Activated B cell treated with CpG ODN at 0.5 μM for 24 hours (primary cell): ENCODE data around the gene ENPP5. TPM values are rescaled to one million over a fixed set of nuclear protein-coding genes. Genes with fewer than 3 reads are reported as not detected.

Source experiments
- ATAC-seq: fragments of 200-7000 bp; cut with Tn5 transposase; one replicate; pipeline ENCODE4 v1.10.0; 2021; ENCODE audit warnings: low read depth, mild to moderate bottlenecking, moderate library complexity
- CTCF ChIA-PET: fragments of 350-600 bp; sonication (Branson Sonifier 250); formaldehyde crosslinking; loops from one replicate; lab custom pipeline; 2021; ENCODE audit warnings: antibody characterized with exemption; lab: Charles Lee
- POLR2A ChIA-PET: fragments of 350-600 bp; sonication (Branson Sonifier 250); formaldehyde crosslinking; loops from one replicate; lab custom pipeline; 2021; ENCODE audit warnings: antibody characterized with exemption; lab: Charles Lee
- DNase-seq: peaks from one replicate; pipeline ENCODE4 v3.0.0; 2022
- H3K27ac Mint-ChIP-seq: one replicate; pipeline ENCODE4 v1.8.0; 2020; ENCODE audit warnings: mixed read lengths
- H3K27me3 Mint-ChIP-seq: one replicate; pipeline ENCODE4 v1.8.0; 2021; ENCODE audit warnings: mixed read lengths
- H3K36me3 Mint-ChIP-seq: one replicate; pipeline ENCODE4 v1.8.0; 2021; ENCODE audit warnings: low read depth, mixed read lengths
- H3K4me1 Mint-ChIP-seq: one replicate; pipeline ENCODE4 v1.8.0; 2021; ENCODE audit warnings: mixed read lengths
- H3K4me3 Mint-ChIP-seq: one replicate; pipeline ENCODE4 v1.8.0; 2020; ENCODE audit warnings: mild to moderate bottlenecking, mixed read lengths
- H3K9me3 Mint-ChIP-seq: one replicate; pipeline ENCODE4 v1.8.0; 2020; ENCODE audit warnings: mixed read lengths
- intact Hi-C: fragments of 100-400 bp; cut with micrococcal nuclease; formaldehyde crosslinking; loops from one replicate; pipeline ENCODE4 v1.15.1; 2024
- total RNA-seq: library from RNA; stranded (reverse); gene quantifications from 2 replicates; pipeline ENCODE4 v1.2.3, GENCODE V29; 2022
- TF ChIP-seq, protein P1 (sequence below): fragments of 200-600 bp; IDR thresholded peaks from one replicate; pipeline ENCODE4 v1.8.0; 2022; ENCODE audit warnings: antibody characterized with exemption, mild to moderate bottlenecking

Gene ENPP5
- total RNA-seq, 1 donor from 2014 or later = 0.71 TPM

DNA sequence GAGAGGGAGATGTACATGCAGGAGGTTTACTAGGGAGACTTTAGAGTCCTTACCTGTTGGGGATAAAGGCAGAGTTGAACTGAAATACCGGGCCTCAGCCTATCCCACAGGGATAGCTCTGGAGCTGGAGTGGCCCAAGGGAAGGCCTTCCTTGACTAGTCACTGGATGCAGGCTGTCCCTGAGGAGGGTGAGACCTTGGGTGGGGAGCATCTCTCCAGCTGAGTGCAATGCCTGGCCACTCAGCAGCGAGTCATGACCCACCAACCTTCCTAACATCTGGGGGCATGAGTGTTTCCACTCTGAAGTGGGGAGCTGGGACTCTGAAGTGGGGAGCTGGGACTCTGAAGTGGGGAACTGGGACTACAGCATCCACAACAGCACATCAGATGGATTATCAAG lies 46.1 kb upstream of the ENPP5 start:
- no peaks in the 10 kb centered on the region for H3K9me3 Mint-ChIP-seq
- intact Hi-C loops = loop anchor here (1.0 to 2.0 kb wide), 3 partner anchors 16 to 87 kb away; no protein-coding TSS in a partner anchor
- no peaks in the 10 kb centered on the region for H3K36me3 Mint-ChIP-seq
- H3K27ac Mint-ChIP-seq = peak overlapping the region; percentile 93
- ATAC-seq = no peak
- CTCF ChIA-PET = interaction anchor here (6.3 to 10.8 kb wide), 2 partner anchors 126 to 193 kb away, joined by 83 to 226 read pairs; no protein-coding TSS in a partner anchor
- peaks cover 54% of the 10 kb centered on the region for H3K4me1 Mint-ChIP-seq
- H3K27me3 Mint-ChIP-seq = no peaks in the 10 kb centered on the region
- H3K4me3 Mint-ChIP-seq = no peak overlapping the region
- TF ChIP-seq, protein P1, sequence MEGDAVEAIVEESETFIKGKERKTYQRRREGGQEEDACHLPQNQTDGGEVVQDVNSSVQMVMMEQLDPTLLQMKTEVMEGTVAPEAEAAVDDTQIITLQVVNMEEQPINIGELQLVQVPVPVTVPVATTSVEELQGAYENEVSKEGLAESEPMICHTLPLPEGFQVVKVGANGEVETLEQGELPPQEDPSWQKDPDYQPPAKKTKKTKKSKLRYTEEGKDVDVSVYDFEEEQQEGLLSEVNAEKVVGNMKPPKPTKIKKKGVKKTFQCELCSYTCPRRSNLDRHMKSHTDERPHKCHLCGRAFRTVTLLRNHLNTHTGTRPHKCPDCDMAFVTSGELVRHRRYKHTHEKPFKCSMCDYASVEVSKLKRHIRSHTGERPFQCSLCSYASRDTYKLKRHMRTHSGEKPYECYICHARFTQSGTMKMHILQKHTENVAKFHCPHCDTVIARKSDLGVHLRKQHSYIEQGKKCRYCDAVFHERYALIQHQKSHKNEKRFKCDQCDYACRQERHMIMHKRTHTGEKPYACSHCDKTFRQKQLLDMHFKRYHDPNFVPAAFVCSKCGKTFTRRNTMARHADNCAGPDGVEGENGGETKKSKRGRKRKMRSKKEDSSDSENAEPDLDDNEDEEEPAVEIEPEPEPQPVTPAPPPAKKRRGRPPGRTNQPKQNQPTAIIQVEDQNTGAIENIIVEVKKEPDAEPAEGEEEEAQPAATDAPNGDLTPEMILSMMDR = no peak
- POLR2A ChIA-PET = interaction anchor here (0.7 to 4.6 kb wide), 2 partner anchors 87 to 160 kb away, joined by 4 to 49 read pairs; partner anchors contain the start of gene ENPP4
- no peak for DNase-seq

DNA sequence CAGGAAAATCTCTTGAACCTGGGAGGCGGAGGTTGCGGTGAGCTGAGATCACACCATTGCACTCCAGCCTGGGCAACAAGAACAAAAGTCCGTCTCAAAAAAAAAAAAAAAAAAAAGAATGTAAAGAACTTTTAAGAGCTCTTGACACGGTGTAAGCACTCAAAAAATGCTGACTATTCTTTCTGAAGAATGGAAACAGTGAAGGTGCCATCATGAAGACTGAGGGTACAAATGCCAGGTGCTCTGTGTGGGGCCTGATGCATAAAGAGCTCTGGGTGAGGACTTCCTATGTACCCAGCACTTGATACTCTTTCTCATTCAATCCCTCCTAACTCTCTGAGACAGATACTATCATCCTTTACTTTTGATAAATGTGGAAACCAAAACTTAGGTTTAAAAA lies 45.0 kb upstream of the ENPP5 start:
- intact Hi-C loops = loop anchor here (2.0 kb wide), 1 partner anchor 15 kb away; no protein-coding TSS in a partner anchor
- Mint-ChIP-seq H3K9me3 (peaks cover 2% of the 10 kb centered on the region), H3K27ac (no peak overlapping the region), H3K27me3 (no peaks in the 10 kb centered on the region), H3K36me3 (no peaks in the 10 kb centered on the region), H3K4me1 (peaks cover 45% of the 10 kb centered on the region), H3K4me3 (no peak overlapping the region)
- DNase-seq (no peak), ATAC-seq (no peak)
- ChIA-PET POLR2A (no interaction called here), CTCF (interaction anchor here (0.7 to 10.8 kb wide), 3 partner anchors 66 to 194 kb away, joined by 3 to 226 read pairs (median 3); no protein-coding TSS in a partner anchor)
- TF ChIP-seq, protein P1 = no peak

DNA sequence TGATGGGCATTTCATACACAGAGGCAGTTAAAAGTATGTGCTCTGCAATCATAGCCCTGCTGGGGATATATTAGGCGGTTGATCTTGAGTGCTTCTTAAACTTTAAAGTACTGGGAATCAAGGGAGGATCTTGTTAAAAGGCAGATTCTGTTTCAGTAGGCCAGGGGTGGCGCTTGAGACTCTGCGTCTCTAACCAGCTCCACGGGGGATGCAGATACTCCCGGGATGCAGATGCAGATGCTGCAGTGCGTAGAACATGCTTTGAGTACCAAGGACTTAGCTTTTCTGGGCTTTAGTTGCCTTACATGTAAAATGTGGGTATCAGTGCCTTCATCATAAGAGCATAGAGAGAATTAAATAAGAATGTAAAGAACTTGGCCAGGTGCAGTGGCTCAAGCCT lies 44.4 kb upstream of the ENPP5 start:
- ChIA-PET POLR2A (no interaction called here), CTCF (interaction anchor here (10.8 kb wide), 1 partner anchor 195 kb away, joined by 226 read pairs; no protein-coding TSS in a partner anchor)
- Mint-ChIP-seq H3K9me3 (peaks cover 5% of the 10 kb centered on the region), H3K36me3 (no peaks in the 10 kb centered on the region), H3K27me3 (no peaks in the 10 kb centered on the region), H3K4me1 (peaks cover 39% of the 10 kb centered on the region), H3K27ac (no peak overlapping the region), H3K4me3 (no peak overlapping the region)
- TF ChIP-seq, protein P1 = no peak
- ATAC-seq (no peak), DNase-seq (no peak)
- intact Hi-C loops = no loop called here

DNA sequence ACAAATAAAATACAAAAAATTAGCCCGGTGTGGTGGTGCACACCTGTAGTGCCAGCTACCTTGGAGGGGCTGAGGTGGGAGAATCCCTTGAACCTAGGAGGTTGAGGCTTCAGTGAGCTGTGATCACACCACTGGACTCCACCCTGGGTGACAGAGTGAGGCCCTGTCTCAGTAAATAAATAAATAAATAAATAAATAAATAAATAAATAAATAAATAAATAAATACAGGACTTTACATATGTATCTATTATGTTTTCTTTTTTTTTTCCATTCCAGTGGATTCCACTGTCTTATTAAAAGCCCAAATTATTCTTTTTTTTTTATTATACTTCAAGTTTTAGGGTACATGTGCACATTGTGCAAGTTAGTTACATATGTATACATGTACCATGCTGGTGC lies 41.1 kb upstream of the ENPP5 start:
- Mint-ChIP-seq H3K27me3 (no peaks in the 10 kb centered on the region), H3K27ac (no peak overlapping the region), H3K4me3 (no peak overlapping the region), H3K36me3 (no peaks in the 10 kb centered on the region), H3K4me1 (peaks cover 6% of the 10 kb centered on the region), H3K9me3 (peaks cover 5% of the 10 kb centered on the region)
- TF ChIP-seq, protein P1 = no peak
- ChIA-PET CTCF (no interaction called here), POLR2A (no interaction called here)
- ATAC-seq (no peak), DNase-seq (no peak)
- intact Hi-C loops = no loop called here

DNA sequence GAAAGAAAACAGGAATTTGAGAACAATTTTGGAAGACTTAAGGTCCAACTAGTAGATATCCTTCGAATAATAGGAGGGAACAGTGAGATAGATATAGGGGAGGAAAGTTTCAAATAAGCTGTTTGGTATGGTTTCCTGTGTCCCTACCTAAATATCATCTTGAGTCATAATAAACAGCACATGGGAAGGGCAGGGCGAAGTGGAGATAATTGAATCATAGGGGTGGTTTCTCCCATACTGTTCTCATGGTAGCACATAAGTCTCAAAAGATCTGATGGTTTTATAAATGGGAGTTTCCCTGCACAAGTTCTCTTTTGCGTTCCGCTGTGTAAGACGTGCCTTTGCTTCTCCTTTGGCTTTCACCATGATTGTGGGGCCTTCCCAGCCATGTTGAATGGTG lies 39.5 kb upstream of the ENPP5 start:
- no peak overlapping the region for H3K27ac Mint-ChIP-seq
- intact Hi-C loops = no loop called here
- no peak overlapping the region for H3K4me3 Mint-ChIP-seq
- H3K36me3 Mint-ChIP-seq = no peaks in the 10 kb centered on the region
- peaks cover 5% of the 10 kb centered on the region for H3K9me3 Mint-ChIP-seq
- no peaks in the 10 kb centered on the region for H3K27me3 Mint-ChIP-seq
- TF ChIP-seq, protein P1 = no peak
- DNase-seq (no peak), ATAC-seq (no peak)
- CTCF ChIA-PET = no interaction called here
- POLR2A ChIA-PET = no interaction called here
- no peaks in the 10 kb centered on the region for H3K4me1 Mint-ChIP-seq
